ENCODE results near the gene FBXO3.

DNA sequence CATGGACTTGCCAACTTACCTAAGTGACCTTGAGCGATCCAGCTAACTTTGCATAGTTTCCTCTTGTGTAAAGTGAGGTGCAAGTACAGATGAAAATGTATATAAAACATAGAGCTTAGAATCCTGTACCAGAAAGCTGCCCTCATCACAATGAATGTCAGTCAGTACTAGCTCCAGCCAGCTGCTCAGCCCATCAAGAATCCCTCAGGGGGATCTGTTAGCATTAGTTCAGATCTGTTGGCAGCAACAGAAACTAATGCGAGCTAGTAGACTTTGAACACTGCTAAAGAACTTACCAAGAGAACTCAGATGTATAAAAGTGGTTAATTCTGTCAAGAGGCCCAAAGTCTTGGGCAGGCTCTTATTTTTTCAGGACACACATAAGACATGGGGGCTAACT lies 67.4 kb downstream of the FBXO3 start:
- TF ChIP-seq, protein P1, sequence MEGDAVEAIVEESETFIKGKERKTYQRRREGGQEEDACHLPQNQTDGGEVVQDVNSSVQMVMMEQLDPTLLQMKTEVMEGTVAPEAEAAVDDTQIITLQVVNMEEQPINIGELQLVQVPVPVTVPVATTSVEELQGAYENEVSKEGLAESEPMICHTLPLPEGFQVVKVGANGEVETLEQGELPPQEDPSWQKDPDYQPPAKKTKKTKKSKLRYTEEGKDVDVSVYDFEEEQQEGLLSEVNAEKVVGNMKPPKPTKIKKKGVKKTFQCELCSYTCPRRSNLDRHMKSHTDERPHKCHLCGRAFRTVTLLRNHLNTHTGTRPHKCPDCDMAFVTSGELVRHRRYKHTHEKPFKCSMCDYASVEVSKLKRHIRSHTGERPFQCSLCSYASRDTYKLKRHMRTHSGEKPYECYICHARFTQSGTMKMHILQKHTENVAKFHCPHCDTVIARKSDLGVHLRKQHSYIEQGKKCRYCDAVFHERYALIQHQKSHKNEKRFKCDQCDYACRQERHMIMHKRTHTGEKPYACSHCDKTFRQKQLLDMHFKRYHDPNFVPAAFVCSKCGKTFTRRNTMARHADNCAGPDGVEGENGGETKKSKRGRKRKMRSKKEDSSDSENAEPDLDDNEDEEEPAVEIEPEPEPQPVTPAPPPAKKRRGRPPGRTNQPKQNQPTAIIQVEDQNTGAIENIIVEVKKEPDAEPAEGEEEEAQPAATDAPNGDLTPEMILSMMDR (IDR thresholded peaks at IDR 0.05) = no peak
- no peak for TF ChIP-seq ZFX (IDR thresholded peaks at IDR 0.05; ENCODE audit: borderline replicate concordance)
